GM12878 (cell line): ENCODE data around the gene NUP210L.

Experiments used
- FOXM1 ChIP-seq: IDR thresholded peaks from 2 replicates; pipeline ENCODE4 v1.6.1; 2012; ENCODE audit warnings: low read depth, mild to moderate bottlenecking, inconsistent platforms, low read length, moderate library complexity
- HCFC1 ChIP-seq: fragments of 150-350 bp; IDR thresholded peaks from 2 replicates; pipeline ENCODE4 v1.6.1; 2014; ENCODE audit warnings: low read length
- MXI1 ChIP-seq: fragments of 150-350 bp; IDR thresholded peaks from 2 replicates; pipeline ENCODE4 v1.6.1; 2011; ENCODE audit warnings: low read depth, mild to moderate bottlenecking, inconsistent platforms, low read length, improper control_type of control experiment
- POLR2A ChIP-seq: IDR thresholded peaks from 2 replicates; pipeline ENCODE4 v1.6.1; 2011; ENCODE audit warnings: low read depth, mild to moderate bottlenecking, low read length
- RAD21 ChIP-seq: IDR thresholded peaks from 2 replicates; pipeline ENCODE4 v1.6.1; 2011; ENCODE audit warnings: mild to moderate bottlenecking, low read depth, low read length, moderate library complexity; ENCODE audit not compliant: insufficient read depth
- RB1 ChIP-seq: fragments of 450-650 bp; formaldehyde crosslinking; IDR thresholded peaks from 2 replicates; pipeline ENCODE4 v1.6.1; 2017; ENCODE audit warnings: mild to moderate bottlenecking, borderline replicate concordance
- RCOR1 ChIP-seq: conservative IDR thresholded peaks from 2 replicates; pipeline ENCODE4 v1.6.1; 2012; ENCODE audit warnings: low read depth, low read length, improper control_type of control experiment
- SP1 ChIP-seq: IDR thresholded peaks from one replicate; pipeline ENCODE4 v1.6.1; 2011; ENCODE audit warnings: low read depth, low read length
- TF ChIP-seq, protein P1 (sequence below): IDR thresholded peaks from 2 replicates; pipeline ENCODE4 v1.6.1; 2011; ENCODE audit warnings: low read depth, low read length, improper control_type of control experiment, borderline replicate concordance
- TF ChIP-seq, protein P2 (sequence below): fragments of 450-650 bp; IDR thresholded peaks from 2 replicates; pipeline ENCODE4 v1.6.1; 2016; ENCODE audit warnings: mild to moderate bottlenecking, moderate library complexity, borderline replicate concordance

DNA sequence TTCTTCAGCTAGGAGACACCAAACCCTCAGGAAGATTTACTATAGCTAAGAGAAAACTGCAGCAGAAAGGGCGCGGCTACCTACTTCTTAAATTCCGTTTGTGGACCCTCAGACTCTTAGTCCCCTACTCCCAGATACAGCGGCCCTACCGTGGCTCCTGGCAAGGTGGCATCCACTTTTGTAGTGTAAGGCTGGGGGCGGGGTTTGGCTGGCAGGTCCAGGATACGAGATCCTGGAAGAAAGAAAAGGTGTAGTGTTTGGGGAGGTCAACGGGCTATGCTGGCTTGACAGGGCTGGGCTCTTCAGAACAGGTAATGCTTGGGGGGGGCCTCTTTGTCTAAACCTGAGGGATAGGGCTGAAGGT lies 186.9 kb downstream of the NUP210L start:
- TF ChIP-seq SP1 (no peak), POLR2A (no peak), RCOR1 (no peak), RAD21 (no peak), MXI1 (no peak), FOXM1 (no peak), HCFC1 (no peak), RB1 (no peak)
- TF ChIP-seq, protein P1, sequence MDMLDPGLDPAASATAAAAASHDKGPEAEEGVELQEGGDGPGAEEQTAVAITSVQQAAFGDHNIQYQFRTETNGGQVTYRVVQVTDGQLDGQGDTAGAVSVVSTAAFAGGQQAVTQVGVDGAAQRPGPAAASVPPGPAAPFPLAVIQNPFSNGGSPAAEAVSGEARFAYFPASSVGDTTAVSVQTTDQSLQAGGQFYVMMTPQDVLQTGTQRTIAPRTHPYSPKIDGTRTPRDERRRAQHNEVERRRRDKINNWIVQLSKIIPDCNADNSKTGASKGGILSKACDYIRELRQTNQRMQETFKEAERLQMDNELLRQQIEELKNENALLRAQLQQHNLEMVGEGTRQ: no peak
- TF ChIP-seq, protein P2, sequence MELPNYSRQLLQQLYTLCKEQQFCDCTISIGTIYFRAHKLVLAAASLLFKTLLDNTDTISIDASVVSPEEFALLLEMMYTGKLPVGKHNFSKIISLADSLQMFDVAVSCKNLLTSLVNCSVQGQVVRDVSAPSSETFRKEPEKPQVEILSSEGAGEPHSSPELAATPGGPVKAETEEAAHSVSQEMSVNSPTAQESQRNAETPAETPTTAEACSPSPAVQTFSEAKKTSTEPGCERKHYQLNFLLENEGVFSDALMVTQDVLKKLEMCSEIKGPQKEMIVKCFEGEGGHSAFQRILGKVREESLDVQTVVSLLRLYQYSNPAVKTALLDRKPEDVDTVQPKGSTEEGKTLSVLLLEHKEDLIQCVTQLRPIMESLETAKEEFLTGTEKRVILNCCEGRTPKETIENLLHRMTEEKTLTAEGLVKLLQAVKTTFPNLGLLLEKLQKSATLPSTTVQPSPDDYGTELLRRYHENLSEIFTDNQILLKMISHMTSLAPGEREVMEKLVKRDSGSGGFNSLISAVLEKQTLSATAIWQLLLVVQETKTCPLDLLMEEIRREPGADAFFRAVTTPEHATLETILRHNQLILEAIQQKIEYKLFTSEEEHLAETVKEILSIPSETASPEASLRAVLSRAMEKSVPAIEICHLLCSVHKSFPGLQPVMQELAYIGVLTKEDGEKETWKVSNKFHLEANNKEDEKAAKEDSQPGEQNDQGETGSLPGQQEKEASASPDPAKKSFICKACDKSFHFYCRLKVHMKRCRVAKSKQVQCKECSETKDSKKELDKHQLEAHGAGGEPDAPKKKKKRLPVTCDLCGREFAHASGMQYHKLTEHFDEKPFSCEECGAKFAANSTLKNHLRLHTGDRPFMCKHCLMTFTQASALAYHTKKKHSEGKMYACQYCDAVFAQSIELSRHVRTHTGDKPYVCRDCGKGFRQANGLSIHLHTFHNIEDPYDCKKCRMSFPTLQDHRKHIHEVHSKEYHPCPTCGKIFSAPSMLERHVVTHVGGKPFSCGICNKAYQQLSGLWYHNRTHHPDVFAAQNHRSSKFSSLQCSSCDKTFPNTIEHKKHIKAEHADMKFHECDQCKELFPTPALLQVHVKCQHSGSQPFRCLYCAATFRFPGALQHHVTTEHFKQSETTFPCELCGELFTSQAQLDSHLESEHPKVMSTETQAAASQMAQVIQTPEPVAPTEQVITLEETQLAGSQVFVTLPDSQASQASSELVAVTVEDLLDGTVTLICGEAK: no peak
